ENCODE results near the gene CORO2B.
"Not testable (repeated sequence)": the region's sequence is repeated elsewhere in the genome, so short reads cannot be mapped to it uniquely, and the experiment has no call there.

Gene CORO2B

GRCh38 chr15:68632101-68632500 lies 53.3 kb downstream of the CORO2B start:
- DNase-seq: no peak

GRCh38 chr15:68633231-68634121 lies 54.7 kb downstream of the CORO2B start:
- no peak for DNase-seq

DNA sequence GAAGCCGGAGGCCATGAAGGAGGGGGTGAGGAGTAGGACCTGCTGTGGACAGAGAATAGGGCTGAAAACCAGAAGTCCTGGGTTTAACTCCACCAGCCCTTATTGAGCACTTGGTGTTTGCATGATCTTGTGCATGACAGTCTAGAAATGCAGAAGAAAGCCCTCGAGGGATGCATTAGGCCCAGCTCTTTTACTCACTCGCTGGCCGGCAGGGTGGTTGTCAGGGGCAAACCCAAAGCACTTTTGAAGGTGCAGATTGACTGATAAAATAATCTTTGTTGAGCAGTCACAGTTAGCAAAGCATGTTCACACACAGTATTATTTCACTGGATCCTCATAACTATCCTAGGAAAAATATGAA lies 55.3 kb downstream of the CORO2B start:
- DNase-seq: no peak

DNA sequence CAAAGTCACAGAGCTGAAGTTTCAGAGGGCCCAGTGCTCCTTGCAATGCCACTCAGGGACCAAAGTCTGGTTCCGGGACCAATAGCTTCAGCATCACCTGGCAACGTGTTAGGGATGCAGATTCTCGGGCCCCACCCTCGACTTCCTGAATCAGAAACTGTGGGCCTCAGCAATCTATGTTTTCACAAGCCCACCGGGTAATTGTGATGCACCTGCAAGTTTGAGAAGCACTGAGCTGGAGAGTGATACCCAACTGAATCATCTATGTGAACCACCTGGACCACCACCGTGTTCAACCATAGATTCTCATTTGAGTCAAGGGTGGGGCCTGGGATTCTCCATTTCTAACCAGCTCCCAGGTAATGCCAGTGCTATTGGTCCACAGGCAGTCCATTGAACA lies 55.7 kb downstream of the CORO2B start:
- no peak for DNase-seq

GRCh38 chr15:68635141-68635540 lies 56.3 kb downstream of the CORO2B start:
- no peak for DNase-seq

DNA sequence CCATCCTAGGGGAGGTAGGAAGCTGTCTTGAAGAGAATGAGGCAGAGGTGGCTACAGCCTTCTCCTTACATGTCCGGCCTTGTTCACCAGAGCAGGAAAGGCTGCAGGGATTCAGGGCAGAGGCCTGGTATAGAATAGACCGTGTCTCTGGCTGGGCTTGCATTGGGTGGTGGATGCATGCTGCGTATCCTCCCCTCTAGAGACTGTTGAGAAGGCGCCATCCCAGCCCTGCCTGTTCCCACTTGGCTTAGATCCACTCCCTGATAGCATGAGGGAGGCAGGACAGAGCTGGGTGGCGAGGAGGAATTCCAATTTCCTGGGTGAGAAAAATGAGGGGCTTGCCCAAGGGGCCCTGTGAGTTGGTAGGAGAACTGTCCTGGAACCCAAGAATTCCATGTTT lies 57.5 kb downstream of the CORO2B start:
- no peak for DNase-seq

DNA sequence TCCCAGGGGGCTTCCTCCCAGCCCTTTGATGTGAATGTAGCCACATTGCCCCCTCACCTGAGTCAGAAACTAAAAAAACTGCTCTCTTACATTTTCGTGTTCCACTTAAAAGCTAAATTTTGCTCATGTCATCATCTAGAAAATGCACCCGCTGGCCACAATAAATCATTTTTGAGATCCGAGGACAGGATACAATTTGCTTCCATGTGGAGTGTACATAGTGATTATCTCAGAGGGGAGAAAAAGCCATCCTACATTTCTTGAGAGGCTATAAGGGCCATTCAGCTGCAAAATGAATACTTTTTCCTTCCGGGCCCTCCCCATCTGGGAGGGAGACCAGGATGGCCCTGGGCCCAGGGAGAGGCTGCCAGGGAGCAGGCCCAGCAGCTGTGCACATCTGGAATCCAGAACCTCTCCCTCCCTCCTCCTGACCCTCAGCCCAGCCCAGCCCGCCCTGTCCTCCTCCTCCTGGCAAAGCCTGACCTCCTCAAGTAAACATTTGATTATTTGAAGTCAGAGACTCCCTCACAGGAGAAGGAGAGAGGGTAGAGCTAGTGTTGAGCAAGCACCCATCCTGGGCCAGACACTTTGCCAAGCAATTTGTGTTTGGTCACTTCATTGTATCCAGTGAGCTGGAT lies 59.1 kb downstream of the CORO2B start:
- DNase-seq: no peak

- DNase-seq: no peak
These were observed 60.2 kb downstream of the CORO2B start for GRCh38 chr15:68638953-68639515.

GRCh38 chr15:68639926-68640600 lies 61.3 kb downstream of the CORO2B start:
- no peak for DNase-seq

GRCh38 chr15:68640791-68641331 lies 62.1 kb downstream of the CORO2B start:
- DNase-seq: no peak

GRCh38 chr15:68641376-68641775 lies 62.6 kb downstream of the CORO2B start:
- no peak for DNase-seq

GRCh38 chr15:68642491-68642845 lies 63.7 kb downstream of the CORO2B start:
- DNase-seq: no peak

DNA sequence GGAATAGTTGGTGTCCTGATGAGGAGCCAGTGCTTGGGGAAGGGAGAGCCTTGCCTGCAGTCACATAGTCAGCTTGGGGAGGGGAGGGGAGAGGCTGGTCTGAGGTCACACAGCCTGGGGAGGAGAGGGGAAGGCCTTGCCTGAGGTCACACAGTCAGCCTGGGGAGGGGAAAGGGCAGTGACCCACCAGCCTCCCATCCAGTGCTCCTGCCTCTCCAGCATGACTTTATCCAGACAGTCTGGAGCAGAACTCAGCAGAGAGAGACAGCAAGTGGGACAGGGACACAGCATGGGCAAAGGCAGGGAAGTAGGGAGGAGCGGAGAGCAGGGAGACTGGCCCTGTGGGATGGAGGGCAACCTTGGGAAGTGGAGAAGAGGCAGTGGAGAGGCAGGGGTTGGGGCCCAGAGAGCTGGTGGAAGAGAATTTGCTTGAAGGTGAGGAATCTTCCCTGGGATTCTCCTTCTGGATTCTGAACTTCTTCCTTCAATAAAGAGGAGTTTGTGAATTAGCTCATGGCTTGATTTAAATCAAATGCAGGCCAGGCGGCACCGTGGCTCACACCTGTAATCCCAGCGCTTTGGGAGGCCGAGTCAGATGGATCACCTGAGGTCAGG lies 64.5 kb downstream of the CORO2B start:
- DNase-seq: no peak

GRCh38 chr15:68644083-68644904 lies 65.5 kb downstream of the CORO2B start:
- DNase-seq: no peak

DNA sequence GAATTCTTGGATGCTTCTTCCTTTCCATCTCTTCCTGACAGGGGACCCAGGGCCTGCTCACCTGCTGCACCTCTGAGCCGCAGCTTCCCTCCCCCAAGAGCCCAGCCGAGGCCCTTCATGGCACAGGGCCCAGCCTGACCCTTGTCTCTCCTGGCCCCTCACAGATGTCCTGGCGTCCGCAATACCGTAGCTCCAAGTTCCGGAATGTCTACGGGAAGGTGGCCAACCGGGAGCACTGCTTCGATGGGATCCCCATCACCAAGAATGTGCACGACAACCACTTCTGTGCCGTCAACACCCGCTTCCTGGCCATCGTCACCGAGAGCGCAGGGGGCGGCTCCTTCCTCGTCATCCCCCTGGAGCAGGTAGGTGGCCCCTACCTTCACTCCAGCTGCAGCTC lies 66.2 kb downstream of the CORO2B start:
- DNase-seq: no peak

- no peak for DNase-seq
These were observed 67.4 kb downstream of the CORO2B start for GRCh38 chr15:68646156-68646555.

- DNase-seq: no peak
These were observed 67.9 kb downstream of the CORO2B start for GRCh38 chr15:68646696-68647095.

DNA sequence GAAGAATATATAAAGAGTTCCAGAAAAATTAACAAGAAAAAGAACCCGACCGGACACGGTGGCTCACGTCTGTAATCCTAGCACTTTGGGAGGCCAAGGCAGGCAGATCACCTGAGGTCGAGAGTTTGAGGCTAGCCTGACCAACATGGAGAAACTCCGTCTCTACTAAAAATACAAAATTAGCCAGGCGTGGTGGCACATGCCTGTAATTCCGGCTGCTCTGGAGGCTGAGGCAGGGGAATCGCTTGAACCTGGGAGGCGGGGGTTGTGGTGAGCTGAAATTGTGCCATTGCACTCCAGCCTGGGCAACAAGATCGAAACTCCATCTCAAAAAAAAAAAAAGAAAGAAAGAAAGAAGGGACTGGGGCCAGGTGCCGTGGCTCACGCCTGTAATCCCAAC lies 68.6 kb downstream of the CORO2B start:
- not testable (repeated sequence) for DNase-seq

GRCh38 chr15:68650901-68651709 lies 72.3 kb downstream of the CORO2B start:
- DNase-seq: peak in 2 of 4 experiments; percentile 1 to 10

DNA sequence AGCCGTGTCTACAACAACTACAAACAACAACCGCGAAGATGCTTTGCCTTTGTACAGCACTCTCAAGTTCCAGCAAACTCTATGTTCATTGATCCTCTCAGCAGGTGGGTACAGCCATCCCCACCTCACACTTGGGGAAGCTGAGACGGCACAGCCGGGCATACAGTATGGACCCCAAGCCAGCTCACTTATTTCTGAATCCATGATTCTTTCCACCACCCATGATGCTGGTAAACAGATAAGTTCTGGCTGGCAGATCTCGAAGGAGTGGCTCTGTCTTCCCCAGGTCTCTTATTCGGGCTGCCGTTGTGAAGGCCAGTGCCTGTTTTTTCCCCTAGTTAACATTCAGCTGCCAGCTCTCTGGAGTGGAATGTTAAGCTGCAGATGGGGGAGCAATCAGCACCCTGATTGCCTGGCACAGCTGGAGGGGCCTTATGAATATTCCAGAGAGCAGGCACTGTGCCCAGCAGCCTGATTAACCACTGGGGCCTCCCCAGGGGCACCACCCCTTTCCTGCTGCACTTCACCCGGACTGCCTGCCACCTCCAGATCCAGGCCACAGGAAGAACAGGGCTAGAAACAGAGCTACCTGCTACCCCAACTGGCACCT lies 73.2 kb downstream of the CORO2B start:
- no peak for DNase-seq

All from activated naive CD4-positive, alpha-beta T cell (primary cell).